ACC112 (cell line): Measurements from ENCODE around the gene ABAT.

Experiments used
- H2AFZ ChIP-seq: fragments of 200-600 bp; sonication (generic); one replicate; pipeline ENCODE4 v1.6.0; 2017; ENCODE audit warnings: antibody characterized with exemption, low read length; ENCODE audit not compliant: unreplicated experiment
- H3K27ac ChIP-seq: fragments of 200-600 bp; sonication (generic); 2 replicates; pipeline ENCODE4 v1.5.1; 2014; ENCODE audit warnings: low read depth, mild to moderate bottlenecking, antibody characterized with exemption, low read length, moderate library complexity
- H3K27me3 ChIP-seq: fragments of 200-600 bp; sonication (generic); 2 replicates; pipeline ENCODE4 v1.6.1; 2014; ENCODE audit warnings: mild to moderate bottlenecking, antibody characterized with exemption, low read length, moderate library complexity, mixed read lengths; ENCODE audit not compliant: insufficient read depth
- H3K36me3 ChIP-seq: fragments of 200-600 bp; sonication (generic); 2 replicates; pipeline ENCODE4 v1.6.1; 2016; ENCODE audit warnings: mild to moderate bottlenecking, antibody characterized with exemption, low read length, moderate library complexity, mixed read lengths; ENCODE audit not compliant: insufficient read depth
- H3K4me1 ChIP-seq: fragments of 200-600 bp; sonication (generic); one replicate; pipeline ENCODE4 v1.6.1; 2016; ENCODE audit warnings: low read length, mixed read lengths; ENCODE audit not compliant: insufficient read depth, unreplicated experiment, control insufficient read depth
- H3K4me3 ChIP-seq: fragments of 200-600 bp; sonication (generic); 2 replicates; pipeline ENCODE4 v1.5.1; 2014; ENCODE audit warnings: mild to moderate bottlenecking, low read depth, low read length
- H3K79me2 ChIP-seq: fragments of 200-600 bp; sonication (generic); one replicate; pipeline ENCODE4 v1.6.0; 2016; ENCODE audit warnings: low read length; ENCODE audit not compliant: control insufficient read depth, unreplicated experiment, insufficient read depth

The ABAT gene

DNA sequence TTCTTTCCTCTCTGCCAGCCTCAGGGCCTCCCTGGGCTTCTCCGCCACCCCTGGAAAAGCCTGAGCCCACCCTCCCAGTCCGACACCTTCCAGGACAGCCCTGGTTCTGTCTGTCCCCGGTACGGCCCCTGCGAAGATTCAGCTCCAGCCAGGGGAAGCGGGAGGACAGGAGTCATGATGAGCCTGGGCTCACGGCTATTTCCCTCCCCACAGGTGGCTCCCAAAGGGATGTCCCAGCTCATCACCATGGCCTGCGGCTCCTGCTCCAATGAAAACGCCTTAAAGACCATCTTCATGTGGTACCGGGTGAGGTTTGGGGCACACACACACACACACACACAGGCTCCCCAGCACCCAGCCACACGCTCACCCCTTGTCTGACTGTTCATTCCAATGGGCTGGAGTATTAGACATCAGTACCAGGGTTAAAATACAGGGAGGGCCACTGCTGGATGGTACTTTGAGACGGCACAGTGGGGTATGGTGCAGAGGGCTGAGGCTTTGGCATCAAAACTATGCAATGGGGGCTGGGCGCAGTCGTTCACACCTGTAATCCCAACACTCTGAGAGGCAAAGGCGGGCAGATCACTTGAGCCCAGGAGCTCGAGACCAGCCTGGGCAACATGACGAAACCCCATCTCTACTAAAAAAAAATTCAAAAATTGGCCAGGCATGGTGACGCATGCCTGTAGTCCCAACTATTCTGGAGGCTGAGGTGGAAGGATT is 90.3 kb downstream of the ABAT start:
- Histone ChIP-seq H2AFZ (no peak overlapping the region), H3K4me1 (no peaks in the 10 kb centered on the region), H3K36me3 (no peaks in the 10 kb centered on the region), H3K27me3 (peaks cover 6% of the 10 kb centered on the region; the same call in 1 of the 2 replicates), H3K27ac (no peak overlapping the region), H3K4me3 (no peak overlapping the region), H3K79me2 (no peaks in the 10 kb centered on the region)

DNA sequence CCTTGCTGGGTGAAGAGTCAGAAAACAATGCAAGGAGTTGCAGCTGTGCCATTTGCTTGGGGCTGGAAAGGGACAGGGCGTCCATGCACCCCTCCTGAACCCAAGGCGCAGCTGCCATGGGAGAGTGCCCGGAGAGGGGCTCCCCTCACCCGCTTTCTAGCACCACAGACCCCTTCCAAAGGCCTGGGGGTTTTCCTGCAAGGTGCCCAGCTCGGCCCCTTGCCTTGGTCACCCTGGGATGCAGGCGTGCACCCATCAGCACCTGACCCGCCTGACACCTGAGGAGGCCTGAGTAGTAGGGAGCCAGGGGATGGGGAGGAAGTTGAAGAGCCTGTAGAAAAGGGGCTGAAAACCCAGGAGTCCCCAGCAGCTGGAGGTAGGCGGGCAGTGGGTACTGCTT is 92.8 kb downstream of the ABAT start:
- Histone ChIP-seq H3K27me3 (peaks cover 6% of the 10 kb centered on the region; the same call in 1 of the 2 replicates), H3K4me3 (no peak overlapping the region), H3K79me2 (no peaks in the 10 kb centered on the region), H2AFZ (no peak overlapping the region), H3K27ac (no peak overlapping the region), H3K36me3 (no peaks in the 10 kb centered on the region), H3K4me1 (no peaks in the 10 kb centered on the region)

DNA sequence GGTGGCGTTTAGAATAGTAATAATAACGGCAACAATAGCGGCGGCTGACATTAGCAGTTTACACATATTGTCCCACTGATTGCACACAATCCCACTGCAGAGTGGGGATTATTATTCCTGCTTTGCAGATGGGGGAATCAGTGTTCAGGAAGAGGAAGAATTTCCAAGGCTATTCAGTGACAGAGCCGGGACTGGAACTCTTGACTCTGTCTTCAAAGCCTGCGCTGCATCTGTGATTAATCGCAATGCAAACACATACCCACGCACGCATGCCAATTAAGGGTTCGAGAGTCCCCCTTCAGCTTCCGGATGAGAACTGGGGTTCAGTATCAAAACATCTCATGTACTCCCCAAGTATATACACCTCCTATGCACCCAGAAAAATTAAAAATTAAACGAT is 93.9 kb downstream of the ABAT start:
- H3K79me2 ChIP-seq: no peaks in the 10 kb centered on the region
- no peak overlapping the region for H2AFZ ChIP-seq
- no peak overlapping the region for H3K27ac ChIP-seq
- H3K27me3 ChIP-seq: peaks cover 6% of the 10 kb centered on the region; the same call in 1 of the 2 replicates
- no peaks in the 10 kb centered on the region for H3K36me3 ChIP-seq
- no peak overlapping the region for H3K4me3 ChIP-seq
- no peaks in the 10 kb centered on the region for H3K4me1 ChIP-seq

DNA sequence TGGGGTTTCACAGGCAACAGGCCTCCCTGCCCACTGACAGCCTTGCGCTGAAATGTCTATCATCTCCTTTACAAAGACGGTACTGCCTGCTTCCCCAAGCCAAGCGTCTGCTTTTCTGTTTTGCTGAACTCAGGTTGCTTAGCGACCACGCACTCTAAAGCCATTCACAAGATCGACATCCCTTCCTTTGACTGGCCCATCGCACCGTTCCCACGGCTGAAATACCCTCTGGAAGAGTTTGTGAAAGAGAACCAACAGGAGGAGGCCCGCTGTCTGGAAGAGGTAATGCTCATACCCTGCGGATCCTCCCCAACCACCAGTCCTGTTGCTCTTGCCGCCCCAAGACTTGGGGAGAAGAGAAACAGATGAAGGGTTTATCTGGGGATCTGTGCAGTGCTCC is 94.3 kb downstream of the ABAT start:
- H3K79me2 ChIP-seq: no peaks in the 10 kb centered on the region
- no peak overlapping the region for H3K27ac ChIP-seq
- no peak overlapping the region for H2AFZ ChIP-seq
- H3K27me3 ChIP-seq: peaks cover 5% of the 10 kb centered on the region; the same call in 1 of the 2 replicates
- H3K4me1 ChIP-seq: no peaks in the 10 kb centered on the region
- H3K36me3 ChIP-seq: no peaks in the 10 kb centered on the region
- H3K4me3 ChIP-seq: no peak overlapping the region

DNA sequence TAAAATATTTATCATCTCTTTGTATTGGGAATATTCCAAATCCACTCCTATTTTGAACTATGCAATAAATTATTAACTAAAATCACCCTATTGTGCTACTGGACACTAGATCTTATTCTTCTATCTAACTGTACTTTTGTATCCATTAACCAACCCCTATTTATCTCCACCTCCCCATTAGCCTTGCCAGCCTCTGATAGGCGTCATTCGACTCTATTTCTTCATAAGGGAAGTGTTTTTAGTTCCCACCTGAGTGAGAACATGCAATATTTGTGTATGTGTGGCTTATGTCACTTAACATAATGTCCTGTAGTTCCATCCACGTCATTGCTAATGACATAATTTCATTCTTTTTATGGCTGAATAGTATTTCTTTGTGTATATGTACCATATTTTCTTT is 99.1 kb downstream of the ABAT start:
- no peaks in the 10 kb centered on the region for H3K36me3 ChIP-seq
- no peak overlapping the region for H2AFZ ChIP-seq
- H3K79me2 ChIP-seq: no peaks in the 10 kb centered on the region
- H3K27ac ChIP-seq: no peak overlapping the region
- no peak overlapping the region for H3K4me3 ChIP-seq
- no peaks in the 10 kb centered on the region for H3K4me1 ChIP-seq
- no peaks in the 10 kb centered on the region for H3K27me3 ChIP-seq

DNA sequence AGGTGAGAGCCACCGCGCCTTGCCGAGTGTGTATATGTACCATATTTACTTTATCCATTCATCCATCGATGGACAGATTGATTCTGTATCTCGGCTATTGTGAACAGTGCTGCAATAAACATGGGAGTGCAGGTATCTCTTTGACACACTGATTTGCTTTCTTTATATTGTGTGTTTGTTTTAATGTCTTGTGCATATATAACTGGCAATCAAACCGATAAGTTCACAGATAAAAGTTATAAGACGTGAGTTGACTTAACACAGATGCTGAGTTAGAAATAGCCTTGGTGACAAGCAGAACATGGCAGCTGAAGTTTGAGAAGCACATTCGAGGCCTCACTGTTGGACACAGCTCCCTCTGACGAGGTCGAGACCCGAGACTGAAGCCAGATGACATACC is 99.8 kb downstream of the ABAT start:
- H3K36me3 ChIP-seq: no peaks in the 10 kb centered on the region
- no peak overlapping the region for H3K4me3 ChIP-seq
- no peaks in the 10 kb centered on the region for H3K27me3 ChIP-seq
- no peak overlapping the region for H3K27ac ChIP-seq
- H2AFZ ChIP-seq: no peak overlapping the region
- no peaks in the 10 kb centered on the region for H3K4me1 ChIP-seq
- H3K79me2 ChIP-seq: no peaks in the 10 kb centered on the region

DNA sequence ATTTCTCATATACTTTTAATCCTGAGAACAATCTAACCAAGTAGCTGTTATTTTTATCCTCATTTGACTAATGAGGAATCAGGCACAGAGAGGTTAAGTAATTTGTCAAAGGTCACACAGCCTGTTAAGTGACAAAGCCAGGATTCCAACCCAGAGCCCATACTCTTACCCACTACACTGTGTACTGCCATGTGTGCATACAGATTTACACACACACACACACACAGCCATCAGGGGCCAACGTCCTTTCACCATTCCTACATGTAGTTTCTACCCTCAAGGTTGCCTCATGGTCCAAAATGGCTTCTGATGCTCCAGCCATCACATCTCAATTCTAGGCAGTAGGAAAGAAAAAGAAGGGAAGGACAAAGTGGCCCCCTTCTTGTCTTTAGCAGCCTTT is 100.9 kb downstream of the ABAT start:
- Histone ChIP-seq H3K27me3 (no peaks in the 10 kb centered on the region), H3K4me1 (no peaks in the 10 kb centered on the region), H3K27ac (no peak overlapping the region), H3K4me3 (no peak overlapping the region), H3K36me3 (no peaks in the 10 kb centered on the region), H3K79me2 (no peaks in the 10 kb centered on the region), H2AFZ (no peak overlapping the region)

DNA sequence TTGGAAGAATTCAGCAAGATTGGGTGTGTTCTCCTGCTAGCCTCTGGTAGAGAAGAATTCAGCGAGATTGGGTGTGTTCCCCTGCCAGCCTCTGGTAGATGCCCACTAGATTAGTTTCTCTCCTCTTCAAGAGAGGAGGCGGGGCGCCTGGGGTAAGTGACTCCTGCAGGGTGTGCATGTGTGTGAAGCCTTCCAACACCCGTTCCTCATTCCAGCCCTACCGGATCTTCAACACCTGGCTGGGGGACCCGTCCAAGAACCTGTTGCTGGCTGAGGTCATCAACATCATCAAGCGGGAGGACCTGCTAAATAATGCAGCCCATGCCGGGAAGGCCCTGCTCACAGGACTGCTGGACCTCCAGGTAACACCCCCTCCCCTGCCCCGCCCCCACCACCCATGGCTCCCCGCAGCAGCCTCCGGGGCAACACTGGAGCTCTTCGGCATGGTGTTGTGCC is 101.7 kb downstream of the ABAT start:
- Histone ChIP-seq H3K4me1 (no peaks in the 10 kb centered on the region), H3K4me3 (no peak overlapping the region), H3K36me3 (no peaks in the 10 kb centered on the region), H3K79me2 (no peaks in the 10 kb centered on the region), H3K27ac (no peak overlapping the region), H3K27me3 (peaks cover 6% of the 10 kb centered on the region), H2AFZ (no peak overlapping the region)

DNA sequence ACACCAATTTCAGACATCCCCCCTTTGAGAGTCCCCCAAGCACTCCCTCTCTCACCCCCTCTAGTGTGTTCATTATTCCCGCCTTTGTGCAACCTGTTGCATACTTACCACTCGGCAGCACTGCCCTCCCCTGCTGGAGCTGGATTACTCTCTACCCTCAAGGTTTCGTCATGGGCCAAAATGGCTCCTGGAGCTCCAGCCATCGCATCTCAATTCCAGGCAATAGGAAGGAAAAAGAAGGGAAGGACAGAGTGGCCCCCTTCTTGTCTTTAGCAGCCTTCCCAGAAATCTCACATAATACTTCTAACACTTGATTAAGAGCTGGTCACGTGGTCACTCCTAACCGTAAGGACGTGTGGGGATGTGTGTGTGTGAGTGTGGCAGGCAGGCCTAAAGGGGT is 102.8 kb downstream of the ABAT start:
- no peak overlapping the region for H3K4me3 ChIP-seq
- H3K4me1 ChIP-seq: no peaks in the 10 kb centered on the region
- no peaks in the 10 kb centered on the region for H3K36me3 ChIP-seq
- H2AFZ ChIP-seq: no peak overlapping the region
- H3K27ac ChIP-seq: no peak overlapping the region
- peaks cover 12% of the 10 kb centered on the region for H3K27me3 ChIP-seq
- no peaks in the 10 kb centered on the region for H3K79me2 ChIP-seq

DNA sequence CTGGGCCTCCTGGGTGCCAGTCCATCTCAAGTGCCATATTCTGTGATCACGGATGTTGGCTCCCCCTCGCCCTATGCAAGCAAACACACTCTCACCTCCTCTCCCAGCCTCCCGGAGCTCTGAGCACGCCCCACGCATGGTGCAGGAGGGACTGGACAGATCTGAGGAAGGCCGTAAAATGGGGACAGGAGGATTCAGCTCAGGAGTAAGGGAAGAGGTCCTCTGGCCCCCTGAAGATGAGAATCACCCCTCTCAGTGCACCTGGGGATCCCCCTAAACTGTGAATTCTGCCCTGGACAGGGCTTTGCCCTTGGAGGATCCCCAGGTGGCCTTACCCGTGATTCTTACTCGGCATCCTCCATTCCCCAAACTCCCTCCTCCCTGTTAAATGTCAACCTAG is 107.4 kb downstream of the ABAT start:
- H3K36me3 ChIP-seq: no peaks in the 10 kb centered on the region
- H3K4me1 ChIP-seq: no peaks in the 10 kb centered on the region
- H3K27me3 ChIP-seq: peaks cover 23% of the 10 kb centered on the region
- H3K27ac ChIP-seq: no peak overlapping the region
- no peak overlapping the region for H3K4me3 ChIP-seq
- H3K79me2 ChIP-seq: no peaks in the 10 kb centered on the region
- H2AFZ ChIP-seq: no peak overlapping the region

DNA sequence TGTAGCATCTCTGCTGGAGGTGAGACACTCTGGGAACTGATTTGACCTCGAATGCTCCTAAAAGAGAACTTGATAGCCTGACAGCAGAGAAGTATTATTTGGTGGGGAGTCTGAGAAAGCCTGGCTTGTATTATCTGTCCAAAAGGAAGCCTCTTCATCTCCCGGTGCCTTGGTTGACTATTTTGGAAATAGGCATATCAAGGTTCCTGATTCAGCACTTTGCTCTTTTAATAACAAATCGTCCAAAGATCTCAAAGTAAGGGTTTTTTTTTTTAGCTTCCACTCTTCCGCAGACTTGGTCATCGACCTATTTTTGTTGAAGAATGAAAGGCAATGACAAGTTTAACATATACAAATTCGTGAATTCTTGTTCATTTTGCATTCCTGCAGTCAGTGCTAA is 108.3 kb downstream of the ABAT start:
- H3K36me3 ChIP-seq: no peaks in the 10 kb centered on the region
- H3K79me2 ChIP-seq: no peaks in the 10 kb centered on the region
- peaks cover 23% of the 10 kb centered on the region for H3K27me3 ChIP-seq
- H3K4me3 ChIP-seq: no peak overlapping the region
- no peak overlapping the region for H3K27ac ChIP-seq
- no peak overlapping the region for H2AFZ ChIP-seq
- no peaks in the 10 kb centered on the region for H3K4me1 ChIP-seq
